ENCODE results near the gene FRMD4A.

DNA sequence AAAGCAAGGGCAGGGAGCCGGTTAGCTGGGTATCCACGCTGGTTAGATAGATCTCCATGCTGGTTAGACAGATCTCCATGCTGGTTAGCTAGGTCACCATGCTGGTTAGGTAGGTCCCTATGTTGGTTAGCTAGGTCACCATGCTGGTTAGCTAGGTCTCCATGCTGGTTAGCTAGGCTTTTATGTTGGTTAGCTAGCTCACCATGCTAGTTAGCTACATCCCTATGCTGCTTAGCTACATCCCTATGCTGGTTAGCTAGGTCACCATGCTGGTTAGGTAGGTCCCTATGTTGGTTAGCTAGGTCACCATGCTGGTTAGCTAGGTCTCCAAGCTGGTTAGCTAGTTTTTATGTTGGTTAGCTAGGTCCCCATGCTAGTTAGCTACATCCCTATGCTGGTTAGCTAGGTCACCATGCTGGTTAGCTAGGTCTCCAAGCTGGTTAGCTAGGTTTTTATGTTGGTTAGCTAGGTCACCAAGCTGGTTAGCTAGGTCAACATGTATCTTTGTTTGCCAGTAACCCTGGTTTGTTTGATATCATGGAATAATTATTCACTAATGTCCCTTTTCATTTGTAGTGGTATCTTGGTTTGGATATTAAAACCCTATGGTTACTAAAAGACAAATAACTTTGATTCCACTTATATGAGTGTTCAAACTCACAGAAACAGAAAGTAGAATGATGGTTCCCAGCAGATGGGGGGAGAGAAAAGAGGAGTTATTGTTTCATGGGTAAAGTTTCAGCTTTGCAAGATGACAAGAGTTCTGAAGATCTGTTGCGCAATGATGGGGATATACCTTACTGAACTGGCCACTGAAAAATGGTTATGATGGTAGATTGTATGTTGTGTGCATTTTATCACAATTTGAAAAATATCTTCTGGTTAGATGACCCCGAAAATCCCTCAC, 607.7 kb downstream of the FRMD4A start:
- TF ChIP-seq, protein P1, sequence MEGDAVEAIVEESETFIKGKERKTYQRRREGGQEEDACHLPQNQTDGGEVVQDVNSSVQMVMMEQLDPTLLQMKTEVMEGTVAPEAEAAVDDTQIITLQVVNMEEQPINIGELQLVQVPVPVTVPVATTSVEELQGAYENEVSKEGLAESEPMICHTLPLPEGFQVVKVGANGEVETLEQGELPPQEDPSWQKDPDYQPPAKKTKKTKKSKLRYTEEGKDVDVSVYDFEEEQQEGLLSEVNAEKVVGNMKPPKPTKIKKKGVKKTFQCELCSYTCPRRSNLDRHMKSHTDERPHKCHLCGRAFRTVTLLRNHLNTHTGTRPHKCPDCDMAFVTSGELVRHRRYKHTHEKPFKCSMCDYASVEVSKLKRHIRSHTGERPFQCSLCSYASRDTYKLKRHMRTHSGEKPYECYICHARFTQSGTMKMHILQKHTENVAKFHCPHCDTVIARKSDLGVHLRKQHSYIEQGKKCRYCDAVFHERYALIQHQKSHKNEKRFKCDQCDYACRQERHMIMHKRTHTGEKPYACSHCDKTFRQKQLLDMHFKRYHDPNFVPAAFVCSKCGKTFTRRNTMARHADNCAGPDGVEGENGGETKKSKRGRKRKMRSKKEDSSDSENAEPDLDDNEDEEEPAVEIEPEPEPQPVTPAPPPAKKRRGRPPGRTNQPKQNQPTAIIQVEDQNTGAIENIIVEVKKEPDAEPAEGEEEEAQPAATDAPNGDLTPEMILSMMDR (IDR thresholded peaks at IDR 0.05; ENCODE audit: borderline replicate concordance, extremely low read depth, low read length, poor library complexity, severe bottlenecking): no peak
- no peak for TF ChIP-seq EZH2 (IDR thresholded peaks at IDR 0.05; ENCODE audit: borderline replicate concordance, low read depth, low read length, severe bottlenecking)
